GM12878 (cell line): ENCODE results near the gene PFKFB3. TPM values are rescaled to one million over a fixed set of nuclear protein-coding genes. Genes with fewer than 3 reads are reported as not detected.

Experiments used
- ATAC-seq: fragments of 200-7000 bp; cut with Tn5 transposase; 3 replicates; pipeline ENCODE4 v1.9.1; 2020; ENCODE audit warnings: mild to moderate bottlenecking, moderate library complexity
- BruUV-seq: library from RNA; stranded (reverse); fragments of 400-500 nt; replicated peaks from 2 replicates; lab custom pipeline; 2021; lab: Mats Ljungman, UMichigan
- CTCF ChIA-PET: fragments of 300-600 bp; sonication (Branson Sonifier 250); formaldehyde crosslinking; extraction: SDS; loops from one replicate; lab custom pipeline; 2021; ENCODE audit warnings: inconsistent platforms; lab: Yijun Ruan, JAX
- POLR2A ChIA-PET: fragments of 350-600 bp; formaldehyde crosslinking; extraction: SDS; loops from one replicate; lab custom pipeline; 2021; ENCODE audit warnings: inconsistent platforms; lab: Charles Lee
- RAD21 ChIA-PET: fragments of 300-600 bp; sonication (Branson Sonifier 250); formaldehyde crosslinking; loops from one replicate; lab custom pipeline; 2023; ENCODE audit warnings: antibody characterized with exemption; ENCODE audit not compliant: unreplicated experiment; lab: Charles Lee
- SMC1A ChIA-PET: fragments of 300-600 bp; sonication (Branson Sonifier 250); formaldehyde crosslinking; loops from one replicate; lab custom pipeline; 2023; ENCODE audit not compliant: unreplicated experiment, uncharacterized antibody; lab: Charles Lee
- DNase-seq: peaks from one replicate; pipeline ENCODE4 v3.0.0-alpha.2; 2011; ENCODE audit warnings: low read depth, low spot score
- FAIRE-seq: peaks from 3 replicates; lab custom pipeline; 2011; peaks lifted over from hg19 to GRCh38; lab: Jason Lieb, UNC
- H2AFZ ChIP-seq: 2 replicates; pipeline ENCODE4 v1.6.0; 2011; ENCODE audit warnings: low read depth, low read length, control low read depth; ENCODE audit not compliant: control insufficient read depth
- H3K27ac ChIP-seq: 2 replicates; pipeline ENCODE4 v1.5.1; 2011; ENCODE audit warnings: control low read depth; ENCODE audit not compliant: control insufficient read depth, insufficient read depth
- H3K27me3 ChIP-seq, 2 experiments: replicated peaks in 1 of 2; 2 replicates each; pipeline versions ENCODE4 v1.6.0 to v1.6.1; 2011; ENCODE audit warnings: low read length in 1 of 2; ENCODE audit not compliant: control insufficient read depth in 2 of 2, insufficient read depth in 2 of 2
- H3K36me3 ChIP-seq, 2 experiments: 2 replicates each; pipeline ENCODE4 v1.5.1; 2011; ENCODE audit warnings: low read length in 1 of 2; ENCODE audit not compliant: control insufficient read depth in 2 of 2, insufficient read depth in 2 of 2
- H3K4me1 ChIP-seq: 2 replicates; pipeline ENCODE4 v1.6.1; 2011; ENCODE audit warnings: mild to moderate bottlenecking, low read length, moderate library complexity, mixed read lengths; ENCODE audit not compliant: control insufficient read depth, insufficient read depth
- H3K4me2 ChIP-seq: 2 replicates; pipeline ENCODE4 v1.6.0; 2011; ENCODE audit warnings: control low read depth; ENCODE audit not compliant: control insufficient read depth, insufficient read depth
- H3K4me3 ChIP-seq: fragments of 200-600 bp; sonication (generic); 2 replicates; pipeline ENCODE4 v1.5.1; 2016
- H3K79me2 ChIP-seq: 2 replicates; pipeline ENCODE4 v1.6.0; 2011; ENCODE audit warnings: low read length; ENCODE audit not compliant: control insufficient read depth, insufficient read depth
- H3K9ac ChIP-seq: 2 replicates; pipeline ENCODE4 v1.8.0; 2011; ENCODE audit warnings: low read length, control low read depth, mixed read lengths; ENCODE audit not compliant: control insufficient read depth, insufficient read depth
- H3K9me3 ChIP-seq: replicated peaks from 3 replicates; pipeline ENCODE4 v1.5.1; 2011; ENCODE audit warnings: mild to moderate bottlenecking, low read length; ENCODE audit not compliant: control insufficient read depth, insufficient read depth
- H4K20me1 ChIP-seq: 2 replicates; pipeline ENCODE4 v1.6.0; 2011; ENCODE audit not compliant: control insufficient read depth, insufficient read depth
- BHLHE40 ChIP-seq, 2 experiments: fragments of 450-650 bp in 1 of 2; IDR thresholded peaks; 2 replicates each; pipeline ENCODE4 v1.6.1; 2011 to 2017; ENCODE audit warnings: low read depth in 2 of 2, borderline replicate concordance in 1 of 2, improper control_type of control experiment in 1 of 2, low read length in 1 of 2, mild to moderate bottlenecking in 1 of 2
- BRCA1 ChIP-seq: IDR thresholded peaks from 2 replicates; pipeline ENCODE4 v1.6.1; 2011; ENCODE audit warnings: low read depth, low read length, improper control_type of control experiment
- HDGF ChIP-seq: fragments of 450-650 bp; IDR thresholded peaks from 2 replicates; pipeline ENCODE4 v1.6.1; 2016; ENCODE audit warnings: antibody characterized with exemption
- IKZF1 ChIP-seq: fragments of 450-650 bp; conservative IDR thresholded peaks from 2 replicates; pipeline ENCODE4 v1.6.1; 2017; ENCODE audit warnings: antibody characterized with exemption, mild to moderate bottlenecking
- NRF1 ChIP-seq: conservative IDR thresholded peaks from 2 replicates; pipeline ENCODE4 v1.6.1; 2011; ENCODE audit warnings: mild to moderate bottlenecking, low read depth, low read length, improper control_type of control experiment
- PAX5 ChIP-seq: IDR thresholded peaks from 2 replicates; pipeline ENCODE4 v1.6.1; 2011; ENCODE audit warnings: low read depth, low read length, borderline replicate concordance
- PBX3 ChIP-seq: IDR thresholded peaks from 2 replicates; pipeline ENCODE4 v1.6.1; 2011; ENCODE audit warnings: mild to moderate bottlenecking, low read depth, low read length, moderate library complexity; ENCODE audit not compliant: insufficient replicate concordance
- POLR2AphosphoS5 ChIP-seq: IDR thresholded peaks from 2 replicates; pipeline ENCODE4 v1.6.1; 2011; ENCODE audit warnings: mild to moderate bottlenecking, low read length, inconsistent platforms
- RAD51 ChIP-seq: fragments of 450-650 bp; IDR thresholded peaks from 2 replicates; pipeline ENCODE4 v1.6.1; 2016; ENCODE audit warnings: moderate library complexity, mild to moderate bottlenecking, inconsistent platforms
- RB1 ChIP-seq: fragments of 450-650 bp; formaldehyde crosslinking; IDR thresholded peaks from 2 replicates; pipeline ENCODE4 v1.6.1; 2017; ENCODE audit warnings: mild to moderate bottlenecking, borderline replicate concordance
- RUNX3 ChIP-seq: IDR thresholded peaks from 2 replicates; pipeline ENCODE4 v1.6.1; 2012; ENCODE audit warnings: low read length, inconsistent platforms
- SMARCA5 ChIP-seq: fragments of 450-650 bp; IDR thresholded peaks from 2 replicates; pipeline ENCODE4 v1.6.1; 2017; ENCODE audit warnings: mild to moderate bottlenecking
- SMC3 ChIP-seq: IDR thresholded peaks from 2 replicates; pipeline ENCODE4 v1.6.1; 2011; ENCODE audit warnings: low read length, improper control_type of control experiment, borderline replicate concordance
- SRF ChIP-seq, 2 experiments: IDR thresholded peaks; 2 replicates each; pipeline ENCODE4 v1.6.1; 2011; ENCODE audit warnings: low read depth in 2 of 2, low read length in 2 of 2, mild to moderate bottlenecking in 1 of 2, moderate library complexity in 1 of 2
- TARDBP ChIP-seq: IDR thresholded peaks from 2 replicates; pipeline ENCODE4 v1.6.1; 2016; ENCODE audit warnings: borderline replicate concordance
- ZNF217 ChIP-seq: fragments of 450-650 bp; IDR thresholded peaks from 2 replicates; pipeline ENCODE4 v1.6.1; 2017; ENCODE audit warnings: antibody characterized with exemption, mild to moderate bottlenecking
- ZZZ3 ChIP-seq: IDR thresholded peaks from 2 replicates; pipeline ENCODE4 v1.6.1; 2011; ENCODE audit warnings: low read depth; ENCODE audit not compliant: control insufficient read depth, insufficient read length
- WGBS: methylation state at CpG from one replicate; pipeline ENCODE4 v1.1.6; 2016; ENCODE audit warnings: low lambda C conversion rate; ENCODE audit not compliant: insufficient replicate concordance, insufficient coverage; ENCODE audit errors: missing lambda C conversion rate; 5-methylcytosine and 5-hydroxymethylcytosine counted together
- in situ Hi-C: fragments of 300-500 bp; cut with MboI; formaldehyde crosslinking; loops from 9 replicates; pipeline ENCODE4 v1.14.3; 2018; ENCODE audit warnings: mixed read lengths
- intact Hi-C: fragments of 100-400 bp; cut with micrococcal nuclease; formaldehyde crosslinking; loops from one replicate; pipeline ENCODE4 v1.14.2; 2022; ENCODE audit not compliant: unreplicated experiment
- polyA plus RNA-seq, 11 experiments: library from polyadenylated mRNA; depleted of rRNA in 4 of 11; unstranded in 6 of 11; stranded (reverse) in 5 of 11; fragments of >200 nt; fragmentation: Nextera tagmentation in 4 of 11; fragmentation: Illumina TruSeq in 1 of 11; extraction: Ambion mirVana in 4 of 11; extraction: Trizol in 1 of 11; gene quantifications; 1 replicate in 1 of 11; 2 replicates in 10 of 11; pipeline versions ENCODE4 v1.2.1 to v1.2.3, GENCODE V29; 2011 to 2016; ENCODE audit warnings: inconsistent platforms in 2 of 11, missing spikeins in 2 of 11, low read depth in 1 of 11
- total RNA-seq, 4 experiments: library from RNA; depleted of rRNA in 3 of 4; stranded (reverse); fragments of >200 nt in 3 of 4; fragmentation: Illumina TruSeq in 1 of 4; extraction: Trizol in 1 of 4; gene quantifications; 2 replicates each; pipeline versions ENCODE4 v1.2.1 to v1.2.3, GENCODE V29; 2013 to 2021
- TF ChIP-seq, protein P1 (sequence below): IDR thresholded peaks from 2 replicates; pipeline ENCODE4 v1.6.1; 2012; ENCODE audit warnings: low read depth, low read length, improper control_type of control experiment

The PFKFB3 gene
- total and polyA plus RNA-seq, 10 of the 15 experiments (the other 5 are each of a cell fraction or from before 2014, with no cell fraction given): 1.6 to 46.7 (median 13.7) TPM

DNA sequence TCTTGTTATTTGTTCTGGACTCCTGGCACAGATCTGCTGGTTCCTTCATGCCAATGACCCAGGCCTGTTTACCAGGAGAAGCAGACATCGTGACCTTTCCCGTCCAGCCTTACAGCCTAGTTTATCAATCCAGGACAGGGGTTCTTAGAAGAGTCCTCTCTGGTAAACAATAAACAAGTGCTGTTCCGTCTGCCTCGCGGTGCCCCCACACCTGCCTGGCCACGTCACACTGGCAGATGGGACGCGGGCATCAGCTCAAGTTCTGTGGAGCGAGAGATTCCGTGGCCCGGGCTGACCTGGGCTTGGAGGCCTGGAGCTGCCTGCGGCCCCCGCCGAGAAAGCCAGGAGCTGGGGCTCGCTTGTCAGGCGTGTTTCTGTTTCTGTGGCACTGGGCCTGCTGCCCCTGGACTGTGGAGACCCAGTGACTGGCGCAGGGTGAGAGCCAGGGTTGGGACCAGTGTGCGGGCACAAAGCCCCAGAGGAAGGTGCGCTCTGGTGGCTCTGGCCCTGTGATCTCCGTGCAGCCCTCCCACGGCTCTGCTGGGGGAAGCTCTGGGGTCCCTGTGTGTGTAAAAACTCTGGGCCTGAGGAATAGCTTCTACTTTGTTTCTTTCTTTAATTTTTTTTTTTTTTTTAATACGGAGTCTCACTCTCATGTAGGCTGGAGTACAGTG is 28.4 kb upstream of the PFKFB3 start:
- POLR2A ChIA-PET: no interaction called here

More for the DNA sequence above, 28.4 kb upstream of the PFKFB3 start:
- no peak overlapping the region for H3K4me2 ChIP-seq
- H3K4me3 ChIP-seq: no peak overlapping the region
- no peak for TF ChIP-seq HDGF
- no peak for TF ChIP-seq SMC3
- TF ChIP-seq TARDBP: no peak
- TF ChIP-seq SMARCA5: no peak
- TF ChIP-seq PBX3: no peak
- TF ChIP-seq RB1: no peak
- no peak for TF ChIP-seq BRCA1
- no peak for TF ChIP-seq POLR2AphosphoS5
- no peak for TF ChIP-seq IKZF1
- TF ChIP-seq SRF (IDR thresholded peaks at IDR 0.05; ENCODE audit: low read depth in 2 of 2, low read length in 2 of 2): no peak
- TF ChIP-seq ZZZ3: no peak
- no peak for TF ChIP-seq NRF1
- no peak for TF ChIP-seq RUNX3
- TF ChIP-seq, protein P1, sequence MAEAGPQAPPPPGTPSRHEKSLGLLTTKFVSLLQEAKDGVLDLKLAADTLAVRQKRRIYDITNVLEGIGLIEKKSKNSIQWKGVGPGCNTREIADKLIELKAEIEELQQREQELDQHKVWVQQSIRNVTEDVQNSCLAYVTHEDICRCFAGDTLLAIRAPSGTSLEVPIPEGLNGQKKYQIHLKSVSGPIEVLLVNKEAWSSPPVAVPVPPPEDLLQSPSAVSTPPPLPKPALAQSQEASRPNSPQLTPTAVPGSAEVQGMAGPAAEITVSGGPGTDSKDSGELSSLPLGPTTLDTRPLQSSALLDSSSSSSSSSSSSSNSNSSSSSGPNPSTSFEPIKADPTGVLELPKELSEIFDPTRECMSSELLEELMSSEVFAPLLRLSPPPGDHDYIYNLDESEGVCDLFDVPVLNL: no peak
- TF ChIP-seq RAD51: no peak
- TF ChIP-seq PAX5: no peak
- no peak for TF ChIP-seq ZNF217
- TF ChIP-seq BHLHE40 (IDR thresholded peaks at IDR 0.05; ENCODE audit: borderline replicate concordance in 1 of 2, low read depth in 2 of 2, low read length in 1 of 2): no peak
- intact Hi-C loops (no loop called here), in situ Hi-C loops (no loop called here)
- H2AFZ ChIP-seq: no peak overlapping the region
- H3K27me3 ChIP-seq: no peaks in the 10 kb centered on the region
- no peaks in the 10 kb centered on the region; the same call in 1 of the 2 replicates for H4K20me1 ChIP-seq
- DNase-seq (no peak), FAIRE-seq (no peak), ATAC-seq (no peak)
- ChIA-PET SMC1A (interaction anchor here (1.3 kb wide), 1 partner anchor 228 kb away, joined by 4 read pairs; no protein-coding TSS in a partner anchor), RAD21 (interaction anchor here (0.8 kb wide), 1 partner anchor 26 kb away, joined by 3 read pairs; no protein-coding TSS in a partner anchor), CTCF (interaction anchor here (0.7 to 1.4 kb wide), 4 partner anchors 11 to 1005 kb away, joined by 3 to 4 read pairs (median 4); partner anchors contain the start of gene PFKFB3)
- H3K27ac ChIP-seq: no peak overlapping the region
- no peak overlapping the region for H3K9ac ChIP-seq
- no TSS peak for BruUV-seq
- H3K9me3 ChIP-seq: no peaks in the 10 kb centered on the region
- peaks cover 20% of the 10 kb centered on the region for H3K79me2 ChIP-seq
- WGBS: 95% methylated on average over 21 of the region's 22 CpGs
- peaks cover 0 to 1% of the 10 kb centered on the region in 2 experiments; a peak in 3 of 4 replicates for H3K36me3 ChIP-seq
- peaks cover 7% of the 10 kb centered on the region for H3K4me1 ChIP-seq
